GM08714 (cell line): ENCODE results near the gene KRTAP11-1.

ENCODE experiments used
- H3K4me3 ChIP-seq: fragments of 200-500 bp; sonication (Bioruptor generic); 2 replicates; pipeline ENCODE4 v1.5.1; 2014; ENCODE audit warnings: mild to moderate bottlenecking, low read length, inconsistent platforms
- ZNF274 ChIP-seq: IDR thresholded peaks from 2 replicates; pipeline ENCODE4 v1.6.1; 2012; ENCODE audit warnings: mild to moderate bottlenecking, low read depth, low read length

The KRTAP11-1 gene, protein sequence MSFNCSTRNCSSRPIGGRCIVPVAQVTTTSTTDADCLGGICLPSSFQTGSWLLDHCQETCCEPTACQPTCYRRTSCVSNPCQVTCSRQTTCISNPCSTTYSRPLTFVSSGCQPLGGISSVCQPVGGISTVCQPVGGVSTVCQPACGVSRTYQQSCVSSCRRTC

DNA sequence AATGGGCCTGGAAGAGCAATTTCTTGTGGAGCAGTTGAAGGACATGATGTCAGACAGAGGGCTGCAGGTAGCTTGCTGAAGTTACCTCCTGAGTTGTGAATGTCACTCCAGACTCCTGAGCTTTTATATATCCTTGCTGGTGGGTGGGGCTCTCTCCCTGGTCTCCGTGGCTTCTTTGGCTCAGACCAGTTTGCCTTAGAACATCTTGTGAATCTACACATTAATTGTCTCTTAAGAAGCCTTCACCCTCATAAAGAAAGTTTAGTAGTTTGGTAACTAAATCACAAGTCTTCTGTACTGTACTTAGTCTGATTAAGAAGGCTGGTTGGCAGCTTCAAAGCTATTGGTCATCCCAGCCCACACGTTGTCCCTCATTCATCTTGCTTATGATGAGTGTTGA lies at the start of gene KRTAP11-1:
Gene KRTAP11-1 (minus strand): TSS at position 101 of the 400 bp plus-strand sequence. CDS start 56 bp downstream, at position 45.
- no peak for TF ChIP-seq ZNF274
- no peak within 1 kb of the TSS for H3K4me3 ChIP-seq

DNA sequence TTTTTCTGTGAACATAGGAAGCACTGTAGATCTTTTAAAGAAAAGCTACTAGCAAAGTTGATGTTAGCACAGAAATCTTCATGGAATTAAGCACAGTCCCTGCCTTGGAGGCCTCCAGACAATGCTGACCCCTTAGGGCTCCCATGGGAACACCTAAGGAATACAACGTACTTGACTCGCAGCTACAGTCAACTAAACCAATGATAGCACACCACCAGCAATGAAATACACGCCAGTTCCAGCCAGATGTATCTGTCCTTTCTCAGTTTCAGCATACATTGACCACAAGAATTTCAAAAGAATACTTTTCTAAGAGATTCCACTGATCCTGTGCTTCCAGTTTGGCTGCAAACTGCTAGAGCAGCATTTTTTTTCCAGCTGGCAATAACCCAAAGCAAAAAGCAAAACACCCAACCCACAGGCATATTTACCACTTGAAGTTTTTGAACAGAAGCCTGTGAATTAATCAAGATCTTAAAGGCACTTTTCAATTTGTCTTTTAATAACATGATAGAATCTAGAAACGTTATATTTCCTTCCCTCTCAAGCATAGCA lies 42.8 kb upstream of the KRTAP11-1 start:
- H3K4me3 ChIP-seq = no peak overlapping the region
- TF ChIP-seq ZNF274 = no peak

DNA sequence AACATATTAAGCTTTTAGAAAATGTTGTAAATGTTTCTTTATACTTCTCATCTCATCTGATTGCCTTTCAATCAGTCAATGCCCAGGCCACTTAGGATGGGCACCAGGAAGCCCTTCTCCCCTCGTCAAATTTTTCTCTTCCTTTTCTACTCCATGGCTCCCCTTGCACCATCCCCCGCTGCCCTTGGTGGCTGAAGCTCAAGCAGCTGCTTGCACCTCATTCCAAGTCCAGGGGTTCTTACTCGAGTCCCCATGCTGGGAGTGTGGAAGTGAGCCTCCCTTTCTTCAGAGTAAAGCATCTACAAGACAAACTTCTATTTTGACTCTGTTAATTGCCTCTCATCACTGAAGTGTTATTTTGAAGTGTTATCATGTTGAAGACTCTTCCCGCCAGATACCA lies 39.7 kb upstream of the KRTAP11-1 start:
- H3K4me3 ChIP-seq = no peak overlapping the region
- no peak for TF ChIP-seq ZNF274

DNA sequence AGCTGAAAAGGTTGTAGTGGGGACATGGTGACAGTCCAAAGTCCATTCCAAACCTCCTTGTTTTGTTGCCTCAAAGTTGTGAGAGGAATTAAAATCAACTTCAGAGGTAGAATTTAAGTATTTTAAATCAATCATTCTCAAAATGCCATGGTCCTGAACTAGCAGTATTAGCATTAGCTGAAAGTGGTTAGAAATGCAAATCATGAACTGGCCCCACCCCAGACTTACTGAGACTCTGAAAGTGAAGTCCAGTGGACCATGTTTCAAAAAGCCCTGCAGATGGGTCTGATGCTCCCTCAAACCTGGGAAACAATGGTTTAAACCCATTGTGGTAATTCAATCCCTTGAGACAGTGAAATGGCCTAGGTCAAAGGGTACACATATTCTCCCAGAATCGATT lies 36.2 kb upstream of the KRTAP11-1 start:
- no peak for TF ChIP-seq ZNF274
- H3K4me3 ChIP-seq = no peak overlapping the region

DNA sequence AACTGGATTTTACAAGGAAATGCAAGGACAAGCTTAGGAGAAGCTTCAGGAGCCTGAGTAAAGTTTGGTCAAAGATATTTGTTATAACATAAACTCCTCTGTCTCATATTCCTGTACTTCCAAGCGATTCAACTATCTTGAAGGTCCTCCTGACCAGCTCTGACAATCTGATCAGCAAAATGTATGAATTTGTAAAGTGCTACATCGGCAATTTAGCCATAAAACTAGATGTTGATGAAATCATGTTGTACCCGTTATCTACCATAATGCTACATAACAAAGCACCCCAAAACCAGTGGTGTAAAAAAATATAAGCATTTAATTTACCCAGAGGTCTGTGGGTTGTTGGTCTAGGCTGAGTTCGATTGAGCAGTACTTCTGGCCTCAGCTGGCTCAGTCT lies 19.5 kb upstream of the KRTAP11-1 start:
- no peak for TF ChIP-seq ZNF274
- H3K4me3 ChIP-seq = no peak overlapping the region

DNA sequence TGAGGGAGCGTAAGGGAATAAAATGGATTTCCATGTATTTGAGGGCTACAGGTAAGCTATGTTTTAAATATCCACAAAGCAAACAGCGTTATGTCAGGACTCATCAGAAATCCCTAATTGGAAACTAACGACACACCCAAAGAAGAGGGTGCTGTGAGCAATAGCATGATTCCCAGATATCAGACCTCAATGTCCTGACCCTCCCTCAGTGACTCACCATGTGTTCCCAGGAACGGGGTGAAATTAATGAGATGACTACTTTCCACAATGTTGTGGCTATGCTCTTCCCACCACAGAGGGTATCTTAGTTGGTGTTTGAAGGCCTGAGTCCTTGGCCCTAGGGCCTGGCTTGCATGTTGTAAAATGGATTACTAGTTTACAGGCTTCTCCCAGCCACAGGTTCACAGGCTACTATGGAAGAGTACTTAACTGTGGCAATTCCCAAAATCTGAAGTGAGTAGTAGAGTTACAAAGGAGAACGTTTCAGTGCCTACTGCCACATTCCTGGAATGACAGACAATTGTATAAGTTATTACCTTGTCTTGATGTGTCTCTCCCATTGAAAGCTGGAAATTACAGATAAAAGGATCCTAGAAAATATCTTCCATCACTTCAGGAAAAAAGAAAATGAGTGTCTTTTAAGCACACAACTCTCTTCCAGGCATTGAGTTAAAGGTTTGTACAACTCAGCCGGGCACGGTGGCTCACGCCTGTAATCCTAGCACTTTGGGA lies 1.7 kb upstream of the KRTAP11-1 start:
- TF ChIP-seq ZNF274 = no peak
- no peak overlapping the region for H3K4me3 ChIP-seq

DNA sequence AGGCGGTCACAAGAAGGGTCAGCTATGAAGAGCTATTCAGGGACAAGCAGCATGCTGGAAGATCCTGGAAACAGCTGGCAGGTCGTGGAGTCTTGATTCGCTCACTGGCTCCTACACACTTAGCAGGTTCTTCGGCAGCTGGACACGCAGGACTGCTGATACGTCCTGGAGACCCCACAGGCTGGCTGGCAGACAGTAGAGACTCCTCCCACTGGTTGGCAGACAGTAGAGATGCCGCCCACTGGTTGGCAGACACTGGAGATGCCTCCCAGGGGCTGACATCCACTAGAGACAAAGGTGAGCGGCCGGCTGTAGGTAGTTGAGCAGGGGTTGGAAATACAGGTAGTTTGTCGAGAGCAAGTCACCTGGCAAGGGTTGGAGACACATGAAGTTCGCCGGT lies 466 bp downstream of the KRTAP11-1 start:
- no peak for TF ChIP-seq ZNF274
- no peak overlapping the region for H3K4me3 ChIP-seq

DNA sequence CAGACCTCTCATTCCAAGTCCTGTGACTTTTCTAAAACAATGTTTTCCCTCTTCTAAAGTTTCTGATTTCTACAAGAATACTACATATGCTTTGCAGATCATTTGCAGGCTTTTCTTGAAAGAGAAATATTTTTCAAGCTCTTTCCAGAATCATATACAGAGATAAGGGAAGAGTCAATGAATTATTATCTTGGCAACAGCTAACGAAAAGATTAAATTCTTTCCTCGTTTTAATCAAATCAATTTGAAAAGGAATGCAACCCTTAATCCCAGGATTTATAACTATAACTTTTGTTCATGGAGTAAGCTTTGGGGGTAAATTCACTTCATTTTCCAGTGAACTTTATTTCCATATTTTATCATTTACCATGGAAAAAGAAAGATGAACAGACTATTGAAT lies 6.9 kb downstream of the KRTAP11-1 start:
- no peak for TF ChIP-seq ZNF274
- H3K4me3 ChIP-seq = no peak overlapping the region

DNA sequence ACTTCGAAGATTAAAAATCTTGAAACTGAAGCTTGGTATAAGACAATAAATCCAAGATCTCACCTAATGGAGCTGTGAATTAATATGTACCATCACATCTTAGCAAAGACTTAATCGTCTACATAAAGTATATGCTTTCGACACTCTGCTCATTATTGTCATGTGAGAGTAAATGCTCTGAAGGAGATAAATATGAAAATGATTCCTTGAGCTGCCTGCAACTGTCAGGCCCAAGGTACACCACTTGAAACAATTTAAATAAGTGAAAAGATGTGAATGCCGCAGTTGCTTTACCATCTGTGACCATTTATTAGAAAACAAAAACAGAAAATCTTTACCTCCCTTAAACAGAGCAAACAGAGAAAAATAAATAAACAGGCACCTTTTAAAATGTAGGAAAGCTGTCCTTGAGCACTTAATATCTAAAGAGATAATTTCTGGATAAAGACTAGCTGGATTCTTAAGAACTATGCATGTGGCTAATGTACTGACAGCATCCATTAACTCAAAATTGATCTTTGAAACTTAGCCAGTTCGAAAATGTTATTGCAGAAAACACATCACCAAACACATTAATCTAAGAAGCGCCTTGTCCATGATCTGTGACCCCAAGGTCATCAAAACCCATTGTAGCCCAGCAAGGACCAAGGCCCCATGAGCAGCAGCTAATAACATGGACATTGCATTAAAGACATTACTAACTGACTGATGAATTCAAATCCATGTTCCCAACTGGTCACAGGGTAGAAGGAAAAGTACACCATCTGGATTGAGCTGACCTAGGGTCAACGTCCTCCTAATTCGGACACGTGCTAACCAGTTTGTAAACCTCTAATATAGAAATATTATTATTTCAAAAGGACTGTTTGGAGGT lies 33.5 kb downstream of the KRTAP11-1 start:
- no peak for TF ChIP-seq ZNF274

DNA sequence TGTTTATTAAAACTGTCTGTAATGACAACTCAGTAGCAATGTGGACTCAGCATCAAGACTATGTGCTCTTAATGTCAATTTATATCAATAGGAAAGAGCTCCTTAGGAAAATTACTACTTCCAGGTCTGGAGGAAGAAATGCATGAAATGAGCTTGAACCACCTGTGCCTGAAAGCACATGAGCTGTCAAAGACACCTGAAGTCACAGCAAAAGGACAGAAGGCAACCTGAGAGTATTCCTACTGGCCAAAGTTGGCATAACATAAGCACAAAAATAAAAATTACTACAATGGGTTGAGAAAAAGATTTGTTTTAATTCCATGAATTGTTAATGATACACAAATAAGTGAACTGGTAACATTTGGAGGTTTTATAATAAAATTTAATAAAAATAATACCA lies 38.4 kb downstream of the KRTAP11-1 start:
- H3K4me3 ChIP-seq = no peak overlapping the region
- no peak for TF ChIP-seq ZNF274

More for the DNA sequence above, 33.5 kb downstream of the KRTAP11-1 start:
- no peak overlapping the region for H3K4me3 ChIP-seq

DNA sequence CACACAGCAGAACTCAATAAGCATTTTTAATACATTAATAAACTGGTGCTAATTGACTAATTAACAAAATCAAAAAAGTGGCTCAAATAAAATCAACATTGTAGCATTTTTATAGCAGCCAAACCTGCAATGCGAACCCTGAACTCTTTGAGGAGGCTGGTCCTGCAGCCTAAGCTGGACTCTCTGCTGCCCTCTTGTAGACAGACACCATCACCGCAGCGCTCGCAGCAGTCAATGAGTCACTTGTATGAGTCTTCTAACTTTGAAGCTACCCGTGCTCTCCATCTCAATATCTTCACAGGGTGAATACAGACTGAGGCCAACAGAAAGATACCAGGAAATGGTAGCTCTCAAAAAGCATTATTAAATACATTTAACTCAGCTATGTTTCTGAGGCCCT lies 42.1 kb downstream of the KRTAP11-1 start:
- H3K4me3 ChIP-seq = no peak overlapping the region
- TF ChIP-seq ZNF274 = no peak

DNA sequence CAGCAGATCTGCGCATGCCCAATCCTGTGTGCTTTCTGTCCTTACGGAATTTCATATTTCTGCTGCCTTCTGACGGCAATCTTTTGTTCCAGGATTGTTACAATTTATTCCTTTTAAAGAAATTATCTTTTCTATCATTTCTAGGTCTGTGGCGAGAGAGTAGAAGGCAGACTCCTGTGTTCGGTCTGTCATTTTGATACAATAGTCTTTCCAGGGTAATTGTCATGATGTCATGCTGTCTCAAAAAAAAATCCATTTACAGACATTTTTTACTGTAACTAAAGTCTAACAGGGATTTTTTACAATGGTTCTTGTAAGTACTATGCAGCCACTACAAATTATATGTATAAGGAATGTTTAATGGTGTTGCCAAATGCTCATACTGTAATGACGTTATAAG lies 42.8 kb downstream of the KRTAP11-1 start:
- no peak for TF ChIP-seq ZNF274
- no peak overlapping the region for H3K4me3 ChIP-seq

DNA sequence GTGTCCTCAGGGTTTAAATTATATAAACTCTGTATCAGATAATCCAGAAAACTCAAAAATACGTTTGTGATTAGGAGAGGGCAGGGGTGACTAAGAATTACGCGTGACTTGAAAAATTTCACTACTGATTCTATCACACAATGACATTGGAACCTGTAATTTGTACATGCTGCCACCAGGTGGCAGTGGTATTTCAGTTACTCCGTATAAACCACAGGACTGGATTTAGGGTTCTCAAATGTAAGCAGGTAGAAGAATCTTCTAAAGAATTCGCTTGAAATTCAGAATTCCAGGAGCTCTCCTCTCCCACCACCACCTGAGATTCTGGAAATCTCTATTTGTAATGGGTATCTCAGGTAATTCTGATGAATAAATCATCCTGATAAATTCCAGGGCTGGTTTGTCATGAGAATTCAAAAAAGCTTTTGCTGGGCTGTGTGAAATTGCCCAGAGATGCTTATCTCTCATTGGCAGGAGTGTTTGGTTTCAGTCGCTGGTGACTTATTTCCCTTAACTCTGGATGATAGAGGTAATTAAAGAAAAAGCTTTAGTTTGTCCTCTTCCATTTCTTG lies 50.1 kb downstream of the KRTAP11-1 start:
- H3K4me3 ChIP-seq = no peak overlapping the region
- no peak for TF ChIP-seq ZNF274
